GM19238 (cell line): ENCODE results near the gene SRRM5.
A peak's percentile ranks its signal among the peaks of the same experiment; 100 is the strongest.
"Not testable (repeated sequence)": the region's sequence is repeated elsewhere in the genome, so short reads cannot be mapped to it uniquely, and the experiment has no call there.

Experiments
- DNase-seq: peaks from one replicate; pipeline ENCODE4 v3.0.0; 2011; ENCODE audit warnings: low spot score; ENCODE audit not compliant: insufficient read length

SRRM5 gene

DNA sequence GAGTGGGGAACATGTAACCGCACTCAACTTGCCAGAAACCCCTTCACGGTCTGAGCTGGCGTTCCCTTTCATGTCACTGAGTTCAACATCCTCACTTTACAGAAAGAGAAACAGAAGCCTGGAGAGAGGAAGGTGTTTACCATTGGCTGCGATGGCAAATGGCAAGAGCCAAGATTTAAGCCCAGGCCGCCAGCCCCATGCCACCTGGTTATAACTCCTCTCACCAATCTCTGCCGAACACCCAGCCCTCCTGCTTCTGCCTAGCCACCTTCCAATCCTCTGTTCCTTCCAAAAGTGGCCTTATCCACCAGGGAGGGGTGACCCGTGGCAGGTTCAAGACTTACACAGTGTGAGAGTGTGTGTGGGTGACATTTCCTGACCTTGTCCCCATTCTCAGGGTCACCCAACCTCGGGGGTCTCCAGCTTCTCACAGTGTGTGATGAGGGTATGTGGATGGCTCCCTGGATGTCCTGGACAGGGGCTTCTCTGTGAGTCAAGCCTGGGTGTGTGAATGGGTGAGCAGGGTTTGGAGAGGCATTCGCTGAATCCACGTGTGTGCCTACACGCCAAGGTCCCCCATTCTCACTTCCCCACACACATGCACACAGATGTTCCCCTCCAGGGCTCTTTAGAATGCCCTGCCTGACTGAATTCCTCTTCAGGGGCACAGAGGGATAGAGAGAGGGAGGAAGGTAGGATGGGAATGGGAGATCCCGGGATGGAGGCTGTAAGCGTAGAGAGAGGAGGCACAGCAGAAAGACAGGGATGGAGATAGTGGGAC, 26.5 kb downstream of the SRRM5 start:
- no peak for DNase-seq

DNA sequence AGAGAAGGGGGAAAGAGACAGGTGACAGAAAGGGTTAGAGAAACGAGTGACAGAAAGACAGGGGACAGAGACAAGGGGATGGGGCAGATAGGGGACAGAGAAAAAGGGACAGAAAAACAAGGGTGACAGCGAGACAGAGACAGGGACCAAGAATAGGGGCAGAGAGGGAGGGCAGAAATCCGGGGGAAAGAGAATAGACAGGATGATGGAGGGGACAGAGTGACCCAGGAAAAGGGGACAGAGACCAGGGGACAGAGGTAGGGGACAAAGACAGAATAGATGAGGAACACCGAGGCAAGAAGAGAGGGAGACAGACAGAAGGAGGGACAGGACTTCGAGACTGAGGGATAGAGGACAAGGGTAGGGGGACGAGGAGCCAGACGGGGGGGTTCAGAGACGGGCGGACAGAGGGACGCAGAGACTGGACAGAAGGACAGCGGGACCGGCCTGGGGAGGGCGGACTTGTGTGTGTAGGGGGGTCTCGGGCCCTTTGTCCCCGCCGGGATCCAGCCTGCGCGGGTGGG, 27.2 kb downstream of the SRRM5 start:
- no peak for DNase-seq

DNA sequence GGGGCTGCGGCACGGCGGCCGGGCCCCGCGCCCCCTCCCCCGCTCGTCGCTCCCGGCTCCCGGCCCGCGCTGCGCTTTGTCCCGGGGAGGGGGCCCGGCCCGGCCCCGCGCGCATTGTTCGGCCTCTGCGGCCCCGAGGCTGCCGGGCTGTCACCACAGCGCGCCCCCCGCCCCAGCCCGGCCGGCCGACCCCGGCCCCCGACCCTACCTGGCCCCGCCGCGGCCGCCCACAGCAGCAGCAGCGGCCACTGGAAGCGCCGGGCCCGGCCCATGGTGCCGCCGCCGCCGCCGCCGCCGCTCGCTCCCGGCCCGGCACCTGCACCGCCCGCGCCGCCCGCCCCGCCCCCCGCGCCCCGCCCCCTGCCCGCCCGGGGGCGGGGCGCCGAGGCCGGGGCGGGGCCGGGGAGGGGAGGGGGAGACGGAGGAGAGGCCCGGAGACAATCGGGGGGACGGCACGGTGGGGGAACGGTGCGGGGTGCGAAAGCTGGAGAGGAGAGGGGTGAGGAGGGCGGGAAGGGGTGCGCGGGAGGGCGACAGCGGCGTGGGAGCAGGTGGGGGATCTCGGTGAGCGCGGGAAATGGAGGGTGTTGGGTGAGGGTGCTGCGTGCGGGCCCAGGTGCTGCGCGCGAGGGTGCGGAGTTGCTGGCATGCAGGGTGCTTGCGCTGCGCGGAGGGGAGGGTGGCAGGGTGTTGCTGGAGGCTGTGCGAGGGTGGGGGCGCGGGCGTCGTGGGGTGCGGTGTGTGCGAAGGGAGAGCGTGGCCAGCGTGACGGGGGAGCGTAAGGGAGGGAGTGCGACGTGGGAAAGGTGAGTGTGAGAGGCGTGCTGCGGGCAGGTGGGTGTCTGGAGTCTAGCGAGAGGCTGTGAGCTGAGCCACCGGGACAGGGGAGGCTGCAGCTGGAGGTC, 27.9 kb downstream of the SRRM5 start, which contains the start of gene CADM4:
CADM4 (minus strand) TSS at position 332 of the 905 bp plus-strand sequence; CDS start at position 272, 60 bp downstream.
- no peak for DNase-seq

DNA sequence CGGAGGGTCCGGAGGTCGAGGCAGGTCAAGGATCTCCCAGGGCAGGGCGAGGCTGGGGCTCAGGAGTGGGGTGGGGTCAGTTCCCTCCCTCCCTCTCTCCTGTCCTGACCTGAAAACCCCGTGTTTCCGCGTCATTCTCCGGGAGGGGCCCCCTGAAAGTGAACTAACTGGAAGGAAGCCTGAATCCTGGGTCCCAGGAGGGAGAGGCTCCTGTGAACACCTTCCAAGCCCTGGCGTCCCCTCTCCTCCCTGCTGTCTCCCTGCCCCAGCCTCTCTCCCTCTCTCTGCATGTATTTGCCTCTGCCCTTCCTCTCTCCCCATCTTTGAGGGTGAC, 28.5 kb downstream of the SRRM5 start:
- DNase-seq, result no peak

DNA sequence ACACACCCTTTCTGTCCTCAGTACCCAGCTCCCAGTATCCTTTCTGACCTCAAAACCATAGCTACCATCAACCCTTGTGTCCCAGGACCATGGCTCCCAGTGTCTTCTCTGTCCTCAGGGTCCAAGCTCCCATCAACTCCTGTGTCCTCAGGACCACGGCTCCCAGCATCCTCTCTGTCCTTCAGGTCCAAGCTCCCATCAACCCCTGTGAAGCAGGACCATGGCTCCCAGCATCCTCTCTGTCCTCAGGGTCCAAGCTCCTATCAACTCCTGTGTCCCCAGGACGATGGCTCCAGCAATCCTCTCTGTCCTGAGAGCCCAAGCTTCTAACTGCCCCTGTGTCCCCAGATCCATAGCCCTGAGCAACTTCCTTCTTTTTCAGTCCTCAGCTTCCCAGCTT, 29.4 kb downstream of the SRRM5 start:
- no peak for DNase-seq

DNA sequence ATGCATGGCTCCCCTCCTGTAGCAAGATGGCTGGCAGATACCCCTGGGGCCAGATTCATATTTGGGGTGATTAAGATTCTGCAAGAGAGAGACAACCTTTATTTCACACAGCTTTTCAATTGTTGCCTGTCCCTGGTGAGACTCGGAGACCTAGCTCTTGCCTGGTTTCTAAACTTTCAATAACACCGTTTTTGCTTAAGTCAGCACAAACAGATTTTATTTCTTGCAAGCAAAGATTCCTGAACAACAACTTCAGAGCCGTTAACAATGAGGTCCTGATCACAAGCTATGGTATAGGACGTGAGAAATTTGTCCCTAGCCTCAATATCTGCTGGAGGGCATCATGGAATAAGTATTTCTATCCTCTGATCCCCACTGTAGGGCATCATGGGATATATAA, 30.6 kb downstream of the SRRM5 start:
- DNase-seq, result no peak

DNA sequence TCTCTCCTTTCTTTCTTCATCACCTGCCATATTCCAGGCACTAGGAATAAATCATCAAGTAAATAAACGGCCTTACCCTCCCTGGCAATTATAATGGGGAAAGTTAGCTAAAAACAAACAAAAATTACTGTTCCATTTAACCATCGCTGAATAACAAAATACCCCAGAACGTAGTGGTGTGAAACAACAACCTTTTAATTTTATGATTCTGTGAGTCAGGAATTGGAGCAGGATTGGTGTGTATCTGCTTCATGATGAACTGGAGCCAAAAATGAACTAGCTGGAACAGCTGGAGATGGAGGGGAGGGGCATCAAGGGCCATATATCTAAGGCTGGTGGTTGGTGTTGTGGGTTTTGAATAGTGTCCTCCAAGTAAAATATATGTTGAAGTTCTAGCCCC, 31.4 kb downstream of the SRRM5 start:
- DNase-seq, result no peak

DNA sequence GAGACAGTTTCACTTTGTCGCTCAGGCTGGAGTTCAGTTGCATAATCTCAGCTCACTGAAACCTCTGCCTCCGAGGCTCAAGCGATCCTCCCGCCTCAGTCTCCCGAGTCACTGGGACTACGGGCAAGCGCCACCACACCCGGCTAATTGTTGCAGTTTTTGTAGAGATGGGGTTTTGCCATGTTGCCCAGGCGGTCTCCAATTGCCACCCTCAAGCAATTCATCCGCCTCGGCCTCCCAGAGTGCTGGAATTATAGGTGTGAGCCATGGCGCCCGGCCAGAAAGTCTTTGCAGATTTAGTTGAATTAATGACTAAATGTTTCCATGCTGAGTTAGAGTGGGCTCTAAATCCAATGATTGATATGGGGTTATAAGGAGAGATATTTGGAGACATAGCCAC, 32.3 kb downstream of the SRRM5 start:
- DNase-seq, result no peak

DNA sequence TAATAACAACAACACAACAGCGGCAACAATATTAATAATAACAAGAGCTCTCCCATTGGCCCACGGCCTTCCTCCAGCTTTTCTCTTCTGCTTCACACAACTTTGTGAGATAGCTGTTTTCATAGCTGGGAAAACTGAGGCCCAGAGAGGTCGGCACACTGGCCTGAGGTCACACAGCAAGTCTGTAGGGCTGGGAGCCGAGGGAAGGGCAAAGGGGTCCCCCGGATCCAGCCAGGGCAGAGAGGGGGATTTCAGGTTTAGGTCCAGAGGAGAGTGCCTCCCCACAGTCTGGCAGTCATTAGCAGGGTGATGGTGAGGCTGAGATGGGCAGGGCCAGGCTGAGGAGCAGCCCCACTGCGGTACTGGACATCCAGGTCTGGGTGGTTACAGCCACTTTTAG, 36.7 kb downstream of the SRRM5 start:
- DNase-seq, result no peak

DNA sequence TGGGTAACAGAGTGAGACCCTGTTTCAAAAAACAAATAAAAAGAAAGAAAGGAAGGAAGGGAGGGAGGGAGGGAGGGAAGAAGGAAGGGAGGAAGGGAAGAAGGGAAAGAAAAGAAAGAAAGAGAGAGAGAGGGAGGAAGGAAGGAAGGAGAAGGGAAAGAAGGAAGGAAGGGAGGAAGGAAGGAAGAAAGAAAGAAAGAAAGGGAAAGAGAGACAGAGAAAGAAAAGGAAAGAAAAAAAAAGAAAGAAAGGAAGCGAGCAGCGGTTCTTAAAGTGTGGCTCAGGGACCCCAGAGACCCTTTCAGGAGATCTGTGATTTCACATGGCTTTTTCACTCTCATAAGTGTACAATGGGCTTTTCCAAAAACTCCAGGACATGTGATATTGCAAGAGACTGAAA, 37.6 kb downstream of the SRRM5 start:
- no peak for DNase-seq

DNA sequence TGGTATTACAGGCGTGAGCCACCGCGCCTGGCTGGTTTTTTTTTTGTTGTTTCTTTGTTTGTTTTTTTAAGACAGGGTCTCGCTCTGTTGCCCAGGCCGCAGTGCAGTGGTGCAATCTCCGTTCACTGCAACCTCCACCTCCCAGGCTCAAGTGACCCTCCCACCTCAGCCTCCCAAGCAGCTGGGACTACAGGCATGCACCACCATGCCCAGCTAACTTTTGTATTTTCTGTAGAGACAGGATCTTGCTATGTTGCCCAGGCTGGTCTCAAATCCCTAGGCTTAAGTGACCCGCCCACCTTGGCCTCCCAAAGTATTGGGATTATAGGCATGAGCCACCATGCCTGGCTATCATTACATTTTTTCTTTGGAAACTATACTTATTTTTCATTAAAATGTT, 38.4 kb downstream of the SRRM5 start:
- DNase-seq, result not testable (repeated sequence)

DNA sequence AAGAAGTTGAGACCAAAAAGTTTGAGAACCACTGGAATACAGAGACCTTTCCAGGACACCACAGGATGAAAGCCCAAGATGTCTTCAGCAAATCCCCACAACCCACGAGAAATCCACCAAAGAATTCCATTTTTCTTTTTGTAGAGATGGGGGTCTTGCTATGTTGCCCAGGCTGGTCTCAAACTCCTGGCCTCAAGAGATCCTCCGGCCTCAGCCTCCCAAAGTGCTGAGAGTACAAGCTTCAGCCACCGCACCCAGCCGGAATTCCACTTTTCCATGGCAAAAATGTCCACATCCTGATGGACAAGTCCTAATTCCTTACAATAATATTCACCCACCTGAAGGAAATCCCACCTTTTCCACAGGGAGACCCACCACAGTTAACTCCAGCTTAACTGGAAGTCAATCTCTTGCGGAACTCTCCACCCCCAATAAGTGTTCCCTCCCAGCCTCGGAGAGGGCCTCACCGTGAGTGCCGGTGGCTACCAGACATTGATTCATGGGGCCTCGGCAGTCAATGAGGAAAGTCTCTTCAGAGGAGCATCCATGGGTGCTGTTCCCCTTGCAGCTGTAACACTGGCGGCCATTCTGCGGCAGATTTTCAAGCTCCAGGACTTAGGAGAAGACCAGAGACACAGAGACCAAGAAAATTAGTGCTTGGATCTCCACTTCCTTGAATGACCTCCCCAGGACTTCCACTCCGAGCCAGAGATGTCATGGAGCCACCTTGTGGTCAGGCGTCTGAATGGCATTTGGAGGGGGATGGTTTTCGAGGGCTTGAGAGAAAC, 40.1 kb downstream of the SRRM5 start:
- peak; percentile 57 for DNase-seq

DNA sequence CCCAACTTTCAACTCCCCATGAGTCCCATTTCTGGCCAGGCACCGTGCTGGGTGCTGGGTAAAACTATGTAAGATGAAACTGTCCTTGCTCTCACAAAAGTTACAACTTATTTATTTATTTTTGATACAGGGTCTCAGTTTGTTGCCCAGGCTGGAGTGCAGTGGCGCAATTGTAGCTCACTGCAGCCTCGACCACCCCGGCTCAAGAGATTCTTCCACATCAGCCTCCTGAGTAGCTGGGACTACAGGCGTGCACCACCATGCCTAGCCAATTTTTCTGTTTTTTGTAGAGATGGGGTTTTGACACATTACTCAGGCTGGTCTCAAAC, 40.6 kb downstream of the SRRM5 start:
- DNase-seq, result no peak

DNA sequence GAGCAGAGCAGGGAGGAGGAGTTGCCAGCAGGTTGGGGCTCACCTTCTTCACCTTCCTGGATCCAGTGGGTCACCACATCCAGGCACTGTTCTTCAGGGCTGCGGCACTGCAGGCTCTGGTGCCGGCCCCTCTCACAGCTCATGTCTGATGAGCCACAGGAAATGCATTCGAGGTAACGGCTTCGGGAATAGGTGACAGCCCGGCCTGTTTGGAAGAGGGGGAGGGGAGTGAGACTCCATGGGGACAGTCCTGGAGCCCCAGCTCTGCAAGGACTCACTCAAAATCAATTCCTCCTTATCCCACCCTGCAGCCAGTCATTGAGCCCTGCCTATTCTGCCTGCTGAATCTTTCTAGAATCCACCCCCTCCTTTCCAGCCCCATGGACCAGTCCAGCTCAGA, 44.5 kb downstream of the SRRM5 start:
- DNase-seq, result no peak

DNA sequence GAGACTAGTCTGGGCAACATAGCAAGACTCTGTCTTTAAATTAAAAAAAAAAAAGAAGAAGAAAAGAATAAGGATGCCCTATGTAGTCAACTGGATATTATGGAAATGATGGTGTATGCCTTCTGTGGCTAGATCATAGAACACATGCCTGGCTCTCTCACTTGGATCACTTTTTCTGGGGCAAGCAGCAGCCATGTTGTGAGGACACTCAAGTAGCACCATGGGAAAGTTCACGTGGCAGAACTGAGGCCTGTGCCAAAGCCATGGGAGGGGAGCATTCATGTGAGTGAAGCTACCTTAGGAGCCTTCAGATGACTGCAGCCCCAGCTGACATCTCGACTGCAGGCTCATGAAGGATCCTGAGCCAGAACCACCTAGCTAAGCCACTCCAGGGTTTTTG, 46.1 kb downstream of the SRRM5 start:
- DNase-seq, result no peak

DNA sequence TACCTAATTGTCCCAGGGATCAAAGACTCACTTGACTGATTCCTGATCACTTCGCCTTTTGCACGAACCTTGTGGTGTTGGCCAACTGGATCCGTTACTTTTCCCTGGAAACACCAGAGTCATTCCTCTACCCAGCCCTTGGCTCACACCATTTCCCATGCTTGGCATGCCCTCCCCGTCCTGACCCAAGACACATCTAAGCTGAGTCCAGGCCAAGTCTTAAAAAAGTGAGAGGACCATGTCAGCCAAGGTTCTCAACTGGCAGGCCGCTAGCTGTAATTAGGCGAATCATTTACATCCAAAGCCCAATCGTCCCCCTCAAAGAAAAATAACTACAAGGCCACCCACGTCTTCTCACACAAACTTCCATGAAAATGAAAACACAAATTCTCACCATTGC, 46.6 kb downstream of the SRRM5 start:
- no peak for DNase-seq

DNA sequence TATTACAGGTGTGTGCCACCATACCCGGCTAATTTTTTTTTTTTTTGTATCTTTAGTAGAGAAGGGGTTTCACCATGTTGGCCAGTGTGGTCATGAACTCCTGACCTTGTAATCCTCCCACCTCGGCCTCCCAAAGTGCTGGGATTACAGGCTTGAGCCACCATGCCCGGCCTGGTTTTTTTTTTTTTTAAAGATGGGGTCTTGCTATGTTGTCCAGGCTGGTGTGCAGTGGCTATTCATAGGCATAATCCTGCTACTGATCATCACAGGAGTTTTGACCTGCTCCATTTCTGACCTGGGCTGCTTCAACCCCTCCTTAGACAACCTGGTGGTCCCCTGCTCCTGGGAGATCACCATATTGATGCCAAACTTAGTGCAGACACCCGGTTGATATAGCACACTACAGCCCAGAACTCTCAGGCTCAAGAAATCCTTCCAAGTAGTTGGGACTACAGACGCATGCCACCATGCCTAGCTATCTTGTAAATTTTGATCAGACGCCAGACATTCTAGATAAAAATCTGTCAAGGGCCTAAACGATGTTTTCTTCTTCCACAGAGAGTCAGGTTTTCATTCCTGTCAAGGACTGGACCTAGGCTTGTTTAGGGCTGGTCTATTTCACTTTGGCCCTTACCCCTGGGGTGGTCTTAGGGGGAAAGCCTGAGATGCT, 48.5 kb downstream of the SRRM5 start:
- DNase-seq, result no peak

DNA sequence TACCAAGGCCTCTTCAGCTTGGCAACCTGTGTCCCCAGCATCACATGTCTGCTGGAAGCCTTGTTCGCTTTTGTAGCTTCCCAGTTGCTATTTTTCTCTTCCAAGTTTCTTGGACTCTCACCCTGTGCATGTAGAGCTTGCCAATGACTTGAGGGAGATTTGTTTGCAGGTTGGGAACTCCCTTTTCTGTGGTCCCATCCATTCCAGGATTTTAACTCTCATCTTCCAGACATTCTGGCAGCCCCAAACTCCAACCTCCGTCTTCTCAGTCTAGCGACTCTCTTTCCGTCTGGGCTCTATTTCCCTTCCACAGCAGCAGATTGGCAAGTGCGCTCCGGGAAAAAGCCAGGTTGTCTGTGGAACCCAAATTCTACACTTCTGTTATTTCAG, 49.1 kb downstream of the SRRM5 start:
- DNase-seq, result no peak

DNA sequence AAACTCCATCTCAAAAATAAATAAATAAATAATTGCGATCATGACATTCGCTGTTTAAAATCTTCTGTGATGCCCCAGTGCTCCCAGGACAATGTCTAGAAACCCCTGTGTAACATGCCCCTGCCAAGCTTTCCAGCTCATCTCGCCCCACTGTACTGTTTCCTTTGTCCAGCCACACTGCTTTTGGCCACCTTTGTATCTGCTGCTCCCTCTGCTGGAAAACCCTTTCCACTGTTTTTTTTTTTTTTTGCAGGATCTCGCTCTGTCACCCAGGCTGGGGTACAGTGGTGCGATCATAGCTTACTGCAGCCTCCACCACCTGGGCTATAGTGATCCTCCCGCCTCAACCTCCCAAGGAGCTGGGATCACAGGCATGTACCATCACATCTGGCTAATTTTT, 50.6 kb downstream of the SRRM5 start:
- DNase-seq, result no peak

DNA sequence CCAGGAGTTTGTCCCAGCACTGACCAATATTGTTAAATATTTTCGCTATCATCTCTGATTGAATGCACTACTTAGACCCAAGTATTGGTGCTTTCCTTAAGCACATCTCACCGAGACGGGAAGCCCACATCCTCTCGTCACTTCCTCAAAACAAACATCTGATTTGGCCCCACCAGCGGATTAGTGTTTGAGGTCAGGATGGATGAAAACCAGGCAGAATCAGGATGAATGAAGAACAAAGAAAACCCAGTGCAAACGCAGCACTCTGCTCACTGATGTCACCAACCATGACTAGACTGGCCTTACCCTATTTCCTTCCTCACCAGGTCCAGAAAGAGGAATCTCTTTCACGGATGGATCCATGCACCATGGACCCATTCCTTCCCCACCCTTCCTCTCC, 52.1 kb downstream of the SRRM5 start:
- DNase-seq, result no peak
